HepG2 (cell line): ENCODE results near the gene BTN1A1. TPM values are rescaled to one million over a fixed set of nuclear protein-coding genes. Genes with fewer than 3 reads are reported as not detected.

Experiments used
- FOSL2 ChIP-seq: sonication (generic); formaldehyde crosslinking; IDR thresholded peaks from 2 replicates; pipeline ENCODE4 v1.4.0; 2020; ENCODE audit warnings: missing genetic modification reagents
- JDP2 ChIP-seq: sonication (generic); formaldehyde crosslinking; IDR thresholded peaks from 2 replicates; pipeline ENCODE4 v1.8.1; 2022; ENCODE audit warnings: missing genetic modification reagents, borderline replicate concordance
- PAX8 ChIP-seq: sonication (generic); formaldehyde crosslinking; IDR thresholded peaks from 2 replicates; pipeline ENCODE4 v1.8.0; 2022; ENCODE audit warnings: mild to moderate bottlenecking, missing genetic modification reagents, borderline replicate concordance
- TCF7L2 ChIP-seq: IDR thresholded peaks from 2 replicates; pipeline ENCODE4 v1.6.1; 2011; ENCODE audit warnings: mild to moderate bottlenecking, low read depth, low read length, moderate library complexity
- TGIF2 ChIP-seq: IDR thresholded peaks from 2 replicates; pipeline ENCODE4 v1.6.1; 2016; ENCODE audit warnings: control low read depth, missing compliant biosample characterization
- ZNF138 ChIP-seq: sonication (generic); formaldehyde crosslinking; IDR thresholded peaks from 2 replicates; pipeline ENCODE4 v1.5.0; 2020; ENCODE audit warnings: mild to moderate bottlenecking, low read depth, missing genetic modification reagents
- ZNF253 ChIP-seq: sonication (generic); formaldehyde crosslinking; IDR thresholded peaks from 2 replicates; pipeline ENCODE4 v1.8.0; 2022; ENCODE audit warnings: mild to moderate bottlenecking, missing genetic modification reagents, borderline replicate concordance
- ZNF33A ChIP-seq: sonication (generic); formaldehyde crosslinking; IDR thresholded peaks from 2 replicates; pipeline ENCODE4 v1.5.1; 2020; ENCODE audit warnings: missing genetic modification reagents, mild to moderate bottlenecking, moderate library complexity, borderline replicate concordance
- ZNF543 ChIP-seq: sonication (generic); formaldehyde crosslinking; IDR thresholded peaks from 2 replicates; pipeline ENCODE4 v1.4.0; 2020; ENCODE audit warnings: mild to moderate bottlenecking, missing genetic modification reagents
- ZNF558 ChIP-seq: sonication (generic); formaldehyde crosslinking; IDR thresholded peaks from 2 replicates; pipeline ENCODE4 v1.9.0; 2022; ENCODE audit warnings: mild to moderate bottlenecking, missing genetic modification reagents, borderline replicate concordance
- ZNF784 ChIP-seq: sonication (generic); formaldehyde crosslinking; IDR thresholded peaks from 2 replicates; pipeline ENCODE4 v1.5.1; 2020; ENCODE audit warnings: missing genetic modification reagents, mild to moderate bottlenecking, borderline replicate concordance
- polyA plus RNA-seq, 8 experiments: library from polyadenylated mRNA; depleted of rRNA in 3 of 8; stranded (reverse) in 7 of 8; unstranded in 1 of 8; fragments of >200 nt; fragmentation: Illumina TruSeq in 4 of 8; extraction: Trizol in 4 of 8; gene quantifications; 2 replicates each; pipeline versions ENCODE4 v1.2.1 to v1.2.3, GENCODE V29; 2011 to 2016; ENCODE audit warnings: low read depth in 4 of 8, missing spikeins in 1 of 8, mixed read lengths in 1 of 8; ENCODE audit not compliant: insufficient read depth in 1 of 8
- total RNA-seq, 5 experiments: library from RNA; depleted of rRNA; stranded (reverse); fragments of >200 nt; fragmentation: Illumina TruSeq; extraction: Trizol; gene quantifications; 2 replicates each; pipeline ENCODE4 v1.2.3, GENCODE V29; 2016; ENCODE audit warnings: low read depth in 1 of 5
- TF ChIP-seq, protein P1 (sequence below): sonication (generic); formaldehyde crosslinking; IDR thresholded peaks from 2 replicates; pipeline ENCODE4 v1.5.1; 2020; ENCODE audit warnings: missing genetic modification reagents, mild to moderate bottlenecking, borderline replicate concordance
- TF ChIP-seq, protein P2 (sequence below): sonication (generic); formaldehyde crosslinking; IDR thresholded peaks from 2 replicates; pipeline ENCODE4 v1.5.0; 2020; ENCODE audit warnings: missing genetic modification reagents, mild to moderate bottlenecking, borderline replicate concordance
- TF ChIP-seq, protein P3 (sequence below): sonication (generic); formaldehyde crosslinking; IDR thresholded peaks from 2 replicates; pipeline ENCODE4 v1.4.0; 2020; ENCODE audit warnings: mild to moderate bottlenecking, missing genetic modification reagents

Gene BTN1A1
- total and polyA plus RNA-seq, 2 of the 13 experiments (the other 11 are each of a cell fraction or from before 2014, with no cell fraction given) = 0.04 TPM; not detected in 1

- no peak for TF ChIP-seq PAX8 (CRISPR knock-in tag)
- TF ChIP-seq ZNF33A (CRISPR knock-in tag) = no peak
- peak; percentile 46 for TF ChIP-seq FOSL2
- no peak for TF ChIP-seq JDP2
- TF ChIP-seq, protein P1, sequence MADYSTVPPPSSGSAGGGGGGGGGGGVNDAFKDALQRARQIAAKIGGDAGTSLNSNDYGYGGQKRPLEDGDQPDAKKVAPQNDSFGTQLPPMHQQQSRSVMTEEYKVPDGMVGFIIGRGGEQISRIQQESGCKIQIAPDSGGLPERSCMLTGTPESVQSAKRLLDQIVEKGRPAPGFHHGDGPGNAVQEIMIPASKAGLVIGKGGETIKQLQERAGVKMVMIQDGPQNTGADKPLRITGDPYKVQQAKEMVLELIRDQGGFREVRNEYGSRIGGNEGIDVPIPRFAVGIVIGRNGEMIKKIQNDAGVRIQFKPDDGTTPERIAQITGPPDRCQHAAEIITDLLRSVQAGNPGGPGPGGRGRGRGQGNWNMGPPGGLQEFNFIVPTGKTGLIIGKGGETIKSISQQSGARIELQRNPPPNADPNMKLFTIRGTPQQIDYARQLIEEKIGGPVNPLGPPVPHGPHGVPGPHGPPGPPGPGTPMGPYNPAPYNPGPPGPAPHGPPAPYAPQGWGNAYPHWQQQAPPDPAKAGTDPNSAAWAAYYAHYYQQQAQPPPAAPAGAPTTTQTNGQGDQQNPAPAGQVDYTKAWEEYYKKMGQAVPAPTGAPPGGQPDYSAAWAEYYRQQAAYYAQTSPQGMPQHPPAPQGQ (CRISPR knock-in tag) = no peak
- TF ChIP-seq ZNF253 (CRISPR knock-in tag) = no peak
- no peak for TF ChIP-seq TCF7L2
- TF ChIP-seq ZNF138 (CRISPR knock-in tag) = no peak
- peak; percentile 76; the same call in 1 of the 2 replicates for TF ChIP-seq ZNF784 (CRISPR knock-in tag)
- no peak for TF ChIP-seq ZNF558 (CRISPR knock-in tag)
- TF ChIP-seq, protein P2, sequence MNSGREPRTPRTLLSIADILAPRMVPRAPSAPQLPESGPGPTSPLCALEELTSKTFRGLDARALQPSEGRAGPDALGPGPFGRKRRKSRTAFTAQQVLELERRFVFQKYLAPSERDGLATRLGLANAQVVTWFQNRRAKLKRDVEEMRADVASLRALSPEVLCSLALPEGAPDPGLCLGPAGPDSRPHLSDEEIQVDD = no peak
- peak; percentile 81; the same call in 1 of the 2 replicates for TF ChIP-seq ZNF543 (CRISPR knock-in tag)
- TF ChIP-seq, protein P3, sequence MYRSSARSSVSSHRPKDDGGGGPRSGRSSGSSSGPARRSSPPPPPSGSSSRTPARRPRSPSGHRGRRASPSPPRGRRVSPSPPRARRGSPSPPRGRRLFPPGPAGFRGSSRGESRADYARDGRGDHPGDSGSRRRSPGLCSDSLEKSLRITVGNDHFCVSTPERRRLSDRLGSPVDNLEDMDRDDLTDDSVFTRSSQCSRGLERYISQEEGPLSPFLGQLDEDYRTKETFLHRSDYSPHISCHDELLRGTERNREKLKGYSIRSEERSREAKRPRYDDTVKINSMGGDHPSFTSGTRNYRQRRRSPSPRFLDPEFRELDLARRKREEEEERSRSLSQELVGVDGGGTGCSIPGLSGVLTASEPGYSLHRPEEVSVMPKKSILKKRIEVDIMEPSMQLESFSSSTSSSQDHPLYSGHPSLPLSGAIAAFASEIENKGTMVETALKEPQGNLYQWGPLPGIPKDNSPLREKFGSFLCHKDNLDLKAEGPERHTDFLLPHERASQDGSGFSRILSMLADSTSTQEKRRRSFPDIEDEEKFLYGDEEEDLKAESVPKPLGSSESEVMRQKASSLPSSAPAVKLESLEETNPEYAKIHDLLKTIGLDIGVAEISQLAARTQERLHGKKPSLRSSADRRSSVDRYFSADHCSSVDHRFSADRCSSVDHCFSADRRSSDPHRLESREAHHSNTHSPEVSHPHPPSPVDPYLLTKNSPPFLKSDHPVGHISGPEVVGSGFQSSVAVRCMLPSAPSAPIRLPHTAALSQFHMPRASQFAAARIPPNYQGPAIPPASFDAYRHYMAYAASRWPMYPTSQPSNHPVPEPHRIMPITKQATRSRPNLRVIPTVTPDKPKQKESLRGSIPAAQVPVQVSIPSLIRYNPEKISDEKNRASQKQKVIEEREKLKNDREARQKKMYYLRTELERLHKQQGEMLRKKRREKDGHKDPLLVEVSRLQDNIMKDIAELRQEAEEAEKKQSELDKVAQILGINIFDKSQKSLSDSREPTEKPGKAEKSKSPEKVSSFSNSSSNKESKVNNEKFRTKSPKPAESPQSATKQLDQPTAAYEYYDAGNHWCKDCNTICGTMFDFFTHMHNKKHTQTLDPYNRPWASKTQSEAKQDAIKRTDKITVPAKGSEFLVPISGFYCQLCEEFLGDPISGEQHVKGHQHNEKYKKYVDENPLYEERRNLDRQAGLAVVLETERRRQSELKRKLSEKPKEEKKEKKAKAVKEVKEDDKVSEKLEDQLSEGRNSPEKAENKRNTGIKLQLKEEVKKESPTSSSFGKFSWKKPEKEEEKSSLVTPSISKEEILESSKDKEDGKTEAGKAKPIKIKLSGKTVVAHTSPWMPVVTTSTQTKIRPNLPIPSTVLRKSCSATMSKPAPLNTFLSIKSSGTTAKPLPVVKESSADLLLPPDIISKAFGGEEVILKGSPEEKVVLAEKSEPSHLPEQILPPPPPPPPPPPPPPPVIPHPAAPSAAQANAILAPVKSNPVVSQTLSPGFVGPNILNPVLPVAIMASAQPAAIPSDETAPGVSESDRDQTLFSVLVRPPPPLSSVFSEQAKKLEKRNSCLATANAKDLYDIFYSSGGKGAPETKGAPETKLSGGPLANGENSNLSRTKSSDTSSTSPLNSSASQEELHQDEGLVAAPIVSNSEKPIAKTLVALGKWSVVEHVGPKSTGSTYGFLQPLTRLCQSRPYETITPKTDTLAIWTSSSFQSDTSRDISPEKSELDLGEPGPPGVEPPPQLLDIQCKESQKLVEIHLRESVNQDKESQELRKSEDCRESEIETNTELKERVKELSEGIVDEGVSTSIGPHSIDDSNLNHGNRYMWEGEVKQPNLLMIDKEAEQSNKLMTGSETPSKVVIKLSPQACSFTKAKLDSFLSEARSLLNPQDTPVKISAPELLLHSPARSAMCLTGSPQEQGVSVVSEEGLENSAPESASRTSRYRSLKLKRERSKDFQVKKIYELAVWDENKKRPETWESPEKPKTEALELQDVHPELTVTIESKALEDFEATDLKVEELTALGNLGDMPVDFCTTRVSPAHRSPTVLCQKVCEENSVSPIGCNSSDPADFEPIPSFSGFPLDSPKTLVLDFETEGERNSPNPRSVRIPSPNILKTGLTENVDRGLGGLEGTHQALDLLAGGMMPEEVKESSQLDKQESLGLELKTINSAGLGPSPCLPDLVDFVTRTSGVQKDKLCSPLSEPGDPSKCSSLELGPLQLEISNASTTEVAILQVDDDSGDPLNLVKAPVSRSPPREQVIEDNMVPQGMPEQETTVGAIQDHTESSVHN (CRISPR knock-in tag) = 0 out of 2 replicates have a peak, but pooled peaks have one; percentile 20
- TF ChIP-seq TGIF2 = no peak
These were observed 50.3 kb downstream of the BTN1A1 start (continued) for GRCh38 chr6:26550250-26550993.
